Activated naive CD8-positive, alpha-beta T cell treated with anti-CD3 and anti-CD28 coated beads, Interleukin-2, amount 50 U/mL, for 16 hours (primary cell): Measurements from ENCODE around the gene GNA15.
A peak's percentile ranks its signal among the peaks of the same experiment; 100 is the strongest.

Source experiments
- DNase-seq: peaks from one replicate; pipeline ENCODE4 v3.0.0-alpha.2; 2020; ENCODE audit warnings: low read depth, low spot score

The GNA15 gene

GRCh38 chr19:3121396-3121795 lies 14.4 kb upstream of the GNA15 start:
- no peak for DNase-seq

- no peak for DNase-seq
These were observed 13.9 kb upstream of the GNA15 start for GRCh38 chr19:3121821-3122511.

GRCh38 chr19:3122512-3122870 lies 13.3 kb upstream of the GNA15 start:
- no peak for DNase-seq

GRCh38 chr19:3123088-3123721 lies 12.6 kb upstream of the GNA15 start:
- no peak for DNase-seq

GRCh38 chr19:3123956-3124355 lies 11.9 kb upstream of the GNA15 start:
- no peak for DNase-seq

- DNase-seq: no peak
These were observed 11.2 kb upstream of the GNA15 start for GRCh38 chr19:3124630-3125029.

DNA sequence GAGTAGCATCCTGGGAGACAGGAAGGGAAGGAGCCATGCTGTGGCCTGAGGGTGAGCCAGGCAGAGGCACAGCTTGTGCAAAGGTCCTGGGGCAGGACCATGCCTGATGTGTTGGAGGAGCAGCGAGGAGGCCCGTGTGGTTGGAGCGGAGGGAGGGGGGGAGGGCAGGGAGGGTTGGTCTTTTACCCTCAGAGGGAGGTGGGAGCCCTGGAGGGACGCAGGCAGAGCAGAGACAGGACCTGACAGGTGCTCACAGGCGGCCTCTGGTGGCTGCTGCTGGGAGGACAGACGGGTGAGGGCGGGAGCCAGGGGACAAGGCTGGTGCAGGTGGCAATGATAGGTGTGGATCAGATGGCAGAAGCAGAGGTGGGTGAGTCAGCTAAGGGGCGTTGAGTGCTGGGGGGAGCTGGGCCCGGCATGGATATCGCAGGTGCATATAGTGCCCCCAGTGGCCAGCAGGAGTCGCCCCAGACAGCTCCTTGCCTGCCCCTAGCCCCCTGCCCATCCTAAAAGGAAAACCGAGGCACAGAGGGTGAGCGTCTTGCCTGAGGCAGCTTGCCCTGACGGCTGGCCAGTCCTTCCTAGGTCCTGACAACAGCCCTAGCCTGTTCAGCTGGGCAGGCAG lies 9.8 kb upstream of the GNA15 start:
- peak; percentile 58 for DNase-seq

DNA sequence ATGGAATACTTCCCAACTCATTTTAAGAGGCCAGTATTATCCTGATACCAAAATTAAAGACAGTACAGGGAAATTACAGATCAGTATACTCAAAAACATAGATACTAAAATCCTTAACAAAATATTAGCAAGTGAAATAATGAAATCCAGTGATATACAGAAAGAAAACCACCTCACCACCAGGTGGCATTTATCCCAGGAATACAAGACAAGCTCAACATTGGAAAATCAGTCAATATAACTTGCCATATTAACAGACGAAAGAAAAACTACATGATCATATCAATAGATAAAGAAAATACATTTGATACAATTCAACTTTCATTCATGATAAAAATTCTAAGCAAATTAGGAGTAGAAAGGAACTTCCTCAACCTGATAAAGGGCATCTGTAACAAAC lies 6.7 kb upstream of the GNA15 start:
- no peak for DNase-seq

- no peak for DNase-seq
These were observed 4.7 kb upstream of the GNA15 start for GRCh38 chr19:3131168-3131567.

GRCh38 chr19:3132971-3133792 lies 2.7 kb upstream of the GNA15 start:
- DNase-seq: peak; percentile 29

DNA sequence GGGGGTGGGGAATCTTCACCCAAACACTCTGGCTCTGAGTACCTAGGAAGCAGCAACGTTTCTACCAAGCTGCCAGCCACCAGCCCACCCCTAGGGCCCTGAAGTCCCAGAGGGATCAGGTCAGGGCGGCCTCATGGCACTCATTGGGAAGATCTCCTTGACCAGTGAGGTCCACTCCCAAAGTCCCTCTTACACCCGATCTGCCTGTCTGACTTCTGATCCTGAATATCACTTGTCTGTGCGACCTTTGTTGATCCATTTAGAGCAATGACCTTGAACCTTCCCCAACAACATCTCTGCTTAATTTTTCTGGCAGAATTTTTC lies 2.1 kb upstream of the GNA15 start:
- no peak for DNase-seq

DNA sequence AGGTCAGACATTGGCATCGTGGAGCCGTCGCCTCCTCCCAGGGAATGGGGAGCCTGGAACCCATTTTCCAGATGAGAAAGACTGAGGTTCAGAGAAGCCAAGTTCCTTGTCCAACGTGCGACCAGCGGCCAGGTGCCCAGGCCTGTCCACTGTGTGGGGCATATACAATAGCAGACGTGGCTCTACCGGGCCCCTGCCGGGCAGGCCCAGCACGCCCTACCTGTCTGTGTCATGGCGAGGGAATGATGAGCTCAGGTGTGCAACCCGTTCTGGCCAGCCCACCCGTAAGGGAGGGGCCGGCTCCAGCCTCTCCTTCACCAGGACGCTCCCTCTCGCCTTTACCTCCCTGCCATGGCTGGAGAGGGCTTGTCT lies 837 bp downstream of the GNA15 start:
- no peak for DNase-seq

DNA sequence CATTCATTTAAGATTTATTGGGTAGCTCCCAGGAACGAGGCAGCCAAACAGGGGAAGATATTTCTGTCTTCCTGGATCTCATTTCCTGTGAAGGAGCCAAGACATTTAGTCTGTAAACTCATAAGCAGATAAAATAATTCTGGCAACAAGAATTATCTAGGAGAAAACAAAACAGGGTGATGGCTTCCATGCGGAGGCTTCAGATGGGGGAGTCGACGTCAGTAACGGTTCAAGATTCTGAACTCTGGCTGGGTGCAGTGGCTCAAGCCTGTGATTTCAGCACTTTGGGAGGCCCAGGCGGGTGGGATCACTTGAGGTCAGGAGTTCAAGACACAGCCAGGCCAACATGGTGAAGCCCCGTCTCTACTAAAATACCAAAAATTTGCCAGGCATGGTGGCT lies 1.3 kb downstream of the GNA15 start:
- DNase-seq: no peak

GRCh38 chr19:3138268-3138667 lies 2.4 kb downstream of the GNA15 start:
- no peak for DNase-seq

- no peak for DNase-seq
These were observed 4.8 kb downstream of the GNA15 start for GRCh38 chr19:3140667-3141038.

- DNase-seq: no peak
These were observed 6.4 kb downstream of the GNA15 start for GRCh38 chr19:3142292-3142670.

- DNase-seq: no peak
These were observed 7.0 kb downstream of the GNA15 start for GRCh38 chr19:3142781-3143337.

DNA sequence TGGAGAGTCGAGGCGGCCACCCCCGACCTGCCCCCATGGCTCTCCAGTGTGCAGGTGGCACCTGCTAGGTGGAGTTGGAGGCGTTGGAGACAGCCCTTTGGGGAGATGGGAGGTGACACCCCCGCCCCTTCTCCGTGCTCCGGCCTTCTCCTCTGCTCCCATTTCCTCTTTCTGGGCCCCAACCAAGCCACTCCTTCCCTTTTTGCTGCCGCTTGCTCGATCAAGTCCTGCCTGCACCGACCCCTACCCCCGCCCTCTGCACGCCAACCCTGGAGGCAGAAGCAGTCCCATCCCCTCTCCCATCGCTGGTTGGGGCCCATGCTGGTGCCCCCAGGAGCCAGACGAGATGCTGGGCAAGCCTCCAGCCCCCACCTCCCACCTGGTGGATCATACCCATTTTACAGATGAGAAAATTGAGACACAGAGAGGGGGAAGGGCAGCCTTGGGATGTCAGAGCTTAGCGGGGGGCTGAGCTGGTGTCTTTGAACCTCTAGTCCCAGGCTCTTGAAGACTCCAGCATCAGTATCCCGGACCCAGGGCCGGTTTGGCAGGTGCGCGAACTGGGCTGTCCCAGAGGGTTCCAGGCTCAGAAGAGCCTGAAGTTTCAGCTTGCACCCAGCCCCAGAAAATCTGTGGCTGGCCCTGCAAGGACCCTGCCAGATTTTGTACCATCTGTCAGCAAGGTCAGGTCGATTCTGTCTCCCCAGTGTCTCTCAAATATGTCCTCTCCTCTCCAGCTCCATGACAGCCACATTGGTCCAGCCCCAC lies 10.3 kb downstream of the GNA15 start:
- DNase-seq: no peak

GRCh38 chr19:3146677-3147100 lies 10.9 kb downstream of the GNA15 start:
- DNase-seq: peak; percentile 47

DNA sequence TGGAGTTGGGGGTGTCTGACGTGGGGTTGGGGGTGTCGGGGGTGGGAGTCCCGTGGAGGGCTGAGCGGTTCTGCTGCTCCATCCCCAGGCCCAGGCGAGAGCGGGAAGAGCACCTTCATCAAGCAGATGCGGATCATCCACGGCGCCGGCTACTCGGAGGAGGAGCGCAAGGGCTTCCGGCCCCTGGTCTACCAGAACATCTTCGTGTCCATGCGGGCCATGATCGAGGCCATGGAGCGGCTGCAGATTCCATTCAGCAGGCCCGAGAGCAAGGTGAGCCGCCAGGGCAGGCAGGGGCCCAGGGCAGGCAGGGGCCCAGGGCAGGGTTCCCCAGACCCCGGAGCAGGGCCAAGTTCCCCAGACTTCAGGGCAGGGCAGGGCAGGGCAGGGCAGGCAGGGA lies 12.7 kb downstream of the GNA15 start:
- no peak for DNase-seq

DNA sequence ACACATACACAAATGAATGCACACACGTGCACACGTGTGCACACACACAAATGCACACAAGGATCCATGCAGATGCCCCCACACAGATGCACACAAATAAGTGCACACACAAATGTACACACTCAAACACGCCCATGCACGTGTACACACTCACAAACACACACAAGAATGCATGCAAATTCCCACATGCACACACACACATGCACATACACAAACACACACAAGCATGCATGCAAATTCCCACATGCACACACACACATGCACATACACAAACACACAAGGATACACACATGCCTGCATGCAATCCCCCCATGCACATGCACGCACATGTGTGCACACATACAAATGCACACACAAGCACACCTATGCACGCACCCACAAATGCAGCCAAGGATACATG lies 13.3 kb downstream of the GNA15 start:
- DNase-seq: no peak
